BE2C (cell line): ENCODE data around the gene MEX3A.

ENCODE experiments used
- DNase-seq: peaks from one replicate; pipeline ENCODE4 v3.0.0-alpha.2; 2020
- H3K27me3 ChIP-seq: fragments of 250-450 bp; sonication (Bioruptor Pico); 2 replicates; pipeline ENCODE4 v1.5.1; 2020; ENCODE audit warnings: mild to moderate bottlenecking
- H3K36me3 ChIP-seq: fragments of 250-450 bp; sonication (Bioruptor Pico); 2 replicates; pipeline ENCODE4 v1.5.1; 2020; ENCODE audit warnings: mild to moderate bottlenecking
- H3K4me1 ChIP-seq: fragments of 250-450 bp; sonication (Bioruptor Pico); 2 replicates; pipeline ENCODE4 v1.5.1; 2020
- H3K4me3 ChIP-seq: 2 replicates; pipeline ENCODE4 v1.5.1; 2011; ENCODE audit warnings: low read depth, low read length
- H3K9me3 ChIP-seq: fragments of 250-450 bp; sonication (Bioruptor Pico); 2 replicates; pipeline ENCODE4 v1.5.1; 2020
- CTCF ChIP-seq: IDR thresholded peaks from 2 replicates; pipeline ENCODE4 v1.5.1; 2012; ENCODE audit warnings: mild to moderate bottlenecking, low read depth, low read length

Gene MEX3A

GRCh38 chr1:156103521-156103947, 21.3 kb upstream of the MEX3A start:
- H3K4me1 ChIP-seq = peaks cover 50% of the 10 kb centered on the region
- no peak overlapping the region for H3K4me3 ChIP-seq
- H3K27me3 ChIP-seq = no peaks in the 10 kb centered on the region
- TF ChIP-seq CTCF = no peak
- no peaks in the 10 kb centered on the region for H3K9me3 ChIP-seq
- H3K36me3 ChIP-seq = no peaks in the 10 kb centered on the region
- DNase-seq = no peak

GRCh38 chr1:156102633-156103511, 20.6 kb upstream of the MEX3A start:
- Histone ChIP-seq H3K27me3 (no peaks in the 10 kb centered on the region), H3K36me3 (no peaks in the 10 kb centered on the region), H3K4me3 (no peak overlapping the region), H3K4me1 (peaks cover 46% of the 10 kb centered on the region), H3K9me3 (no peaks in the 10 kb centered on the region)
- no peak for TF ChIP-seq CTCF
- DNase-seq = no peak

- no peak for DNase-seq
- Histone ChIP-seq H3K4me1 (peaks cover 42% of the 10 kb centered on the region), H3K9me3 (no peaks in the 10 kb centered on the region), H3K27me3 (no peaks in the 10 kb centered on the region), H3K36me3 (no peaks in the 10 kb centered on the region), H3K4me3 (no peak overlapping the region)
- no peak for TF ChIP-seq CTCF
Measured at GRCh38 chr1:156101880-156102279, 19.6 kb upstream of the MEX3A start.

GRCh38 chr1:156100205-156100995, 18.1 kb upstream of the MEX3A start:
- Histone ChIP-seq H3K9me3 (no peaks in the 10 kb centered on the region), H3K36me3 (no peaks in the 10 kb centered on the region), H3K27me3 (no peaks in the 10 kb centered on the region), H3K4me1 (peaks cover 37% of the 10 kb centered on the region), H3K4me3 (no peak overlapping the region)
- DNase-seq = no peak
- no peak for TF ChIP-seq CTCF

GRCh38 chr1:156099282-156099681, 17.0 kb upstream of the MEX3A start:
- no peaks in the 10 kb centered on the region for H3K9me3 ChIP-seq
- no peaks in the 10 kb centered on the region for H3K36me3 ChIP-seq
- H3K4me3 ChIP-seq = no peak overlapping the region
- H3K4me1 ChIP-seq = peaks cover 26% of the 10 kb centered on the region
- DNase-seq = no peak
- no peak for TF ChIP-seq CTCF
- no peaks in the 10 kb centered on the region for H3K27me3 ChIP-seq
